ENCODE results near the gene KCNIP4.
A peak's percentile ranks its signal among the peaks of the same experiment; 100 is the strongest.

KCNIP4 gene

GRCh38 chr4:21677173-21677572, 271.4 kb downstream of the KCNIP4 start:
- Histone ChIP-seq H3K27me3 (ENCODE audit: insufficient read depth, low read length, poor library complexity) (no peaks in the 10 kb centered on the region), H2AK5ac (ENCODE audit: low read length) (no peak overlapping the region), H3K4ac (ENCODE audit: low read depth, low read length) (no peak overlapping the region), H4K8ac (ENCODE audit: low read depth, low read length) (no peak overlapping the region), H3K18ac (ENCODE audit: low read length) (no peak overlapping the region), H4K5ac (ENCODE audit: low read length) (no peak overlapping the region), H3K27ac (ENCODE audit: low read depth, low read length) (no peak overlapping the region), H3K36me3 (ENCODE audit: control insufficient read depth, insufficient read depth, low read length) (no peaks in the 10 kb centered on the region), H2BK15ac (replicated peaks; ENCODE audit: low read depth) (no peak overlapping the region), H2BK5ac (ENCODE audit: low read length) (no peak overlapping the region), H3K56ac (ENCODE audit: low read length) (no peak overlapping the region), H3K9ac (ENCODE audit: low read length) (no peak overlapping the region), H3K79me2 (ENCODE audit: control insufficient read depth, insufficient read depth, low read length) (no peaks in the 10 kb centered on the region), H3K4me1 (ENCODE audit: control insufficient read depth, low read depth, low read length) (no peaks in the 10 kb centered on the region), H3K79me1 (ENCODE audit: low read length) (no peaks in the 10 kb centered on the region), H2BK120ac (ENCODE audit: low read depth, low read length) (no peak overlapping the region), H3K4me2 (ENCODE audit: low read length) (no peak overlapping the region), H3K23ac (ENCODE audit: low read length) (no peak overlapping the region), H3K4me3 (ENCODE audit: low read length) (no peak overlapping the region)
- no peak for DNase-seq

DNA sequence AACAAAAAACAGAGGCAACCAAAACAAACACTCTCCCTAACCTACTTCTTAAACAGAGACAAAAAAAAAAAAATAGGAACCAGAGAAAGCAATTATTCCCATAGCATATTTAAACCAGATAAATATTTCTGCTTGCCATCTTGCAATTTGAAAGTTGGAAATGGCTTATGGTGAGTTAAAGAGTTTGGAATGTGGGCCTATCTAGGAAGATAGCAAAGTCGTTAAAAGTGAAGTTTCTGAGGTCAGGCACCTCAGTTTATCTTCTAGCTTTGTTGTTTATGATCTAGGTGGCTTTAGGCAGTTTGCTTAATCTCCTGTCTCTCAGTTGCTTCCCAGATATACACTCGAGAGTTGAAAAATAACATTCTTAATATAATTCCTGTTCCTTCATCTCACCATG, 284.2 kb downstream of the KCNIP4 start:
- Histone ChIP-seq H3K23ac (ENCODE audit: low read length) (no peak overlapping the region), H2BK15ac (replicated peaks; ENCODE audit: low read depth) (no peak overlapping the region), H4K5ac (ENCODE audit: low read length) (no peak overlapping the region), H3K79me1 (ENCODE audit: low read length) (no peaks in the 10 kb centered on the region), H3K79me2 (ENCODE audit: control insufficient read depth, insufficient read depth, low read length) (no peaks in the 10 kb centered on the region), H3K4ac (ENCODE audit: low read depth, low read length) (no peak overlapping the region), H3K9ac (ENCODE audit: low read length) (no peak overlapping the region), H2AK5ac (ENCODE audit: low read length) (no peak overlapping the region), H3K36me3 (ENCODE audit: control insufficient read depth, insufficient read depth, low read length) (no peaks in the 10 kb centered on the region), H3K4me1 (ENCODE audit: control insufficient read depth, low read depth, low read length) (no peaks in the 10 kb centered on the region), H3K56ac (ENCODE audit: low read length) (no peak overlapping the region), H3K18ac (ENCODE audit: low read length) (no peak overlapping the region), H2BK120ac (ENCODE audit: low read depth, low read length) (no peak overlapping the region), H2BK5ac (ENCODE audit: low read length) (no peak overlapping the region), H4K8ac (ENCODE audit: low read depth, low read length) (no peak overlapping the region), H3K4me3 (ENCODE audit: low read length) (no peak overlapping the region), H3K4me2 (ENCODE audit: low read length) (no peak overlapping the region), H3K27ac (ENCODE audit: low read depth, low read length) (no peak overlapping the region), H3K27me3 (ENCODE audit: insufficient read depth, low read length, poor library complexity) (no peaks in the 10 kb centered on the region)
- no CpG with 5 or more reads among the region's 2 CpGs for WGBS (ENCODE audit: extremely low coverage, insufficient coverage, low lambda C conversion rate)
- DNase-seq, result peak; percentile 73

DNA sequence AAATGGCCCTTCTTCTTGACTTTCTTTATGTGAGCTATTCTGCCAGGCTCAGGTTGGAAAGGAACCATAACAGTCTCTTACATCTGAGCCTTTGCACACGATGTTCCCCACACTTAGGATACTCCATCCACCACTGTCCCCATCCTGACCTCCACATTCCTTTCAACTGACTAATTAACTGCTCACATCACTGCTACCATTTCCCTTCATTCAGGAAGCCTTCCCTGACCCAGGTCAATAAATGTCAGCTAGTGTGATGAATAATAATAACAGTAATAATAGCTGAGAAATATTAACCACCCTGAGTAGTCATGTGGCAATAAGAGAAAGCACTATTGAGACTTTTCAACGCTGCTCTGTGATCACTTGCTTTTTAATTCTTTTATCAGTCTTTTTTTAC, 291.7 kb downstream of the KCNIP4 start:
- H2AK5ac ChIP-seq (ENCODE audit: low read length), result no peak overlapping the region
- H3K23ac ChIP-seq (ENCODE audit: low read length), result no peak overlapping the region
- H3K56ac ChIP-seq (ENCODE audit: low read length), result no peak overlapping the region
- WGBS (ENCODE audit: extremely low coverage, insufficient coverage, low lambda C conversion rate), result no CpG with 5 or more reads among the region's 2 CpGs
- H3K27me3 ChIP-seq (ENCODE audit: insufficient read depth, low read length, poor library complexity), result no peaks in the 10 kb centered on the region
- no peak overlapping the region for H3K9ac ChIP-seq (ENCODE audit: low read length)
- no peak overlapping the region for H3K18ac ChIP-seq (ENCODE audit: low read length)
- H3K4ac ChIP-seq (ENCODE audit: low read depth, low read length), result no peak overlapping the region
- peak; percentile 67 for DNase-seq
- no peak overlapping the region for H3K4me3 ChIP-seq (ENCODE audit: low read length)
- no peaks in the 10 kb centered on the region for H3K79me2 ChIP-seq (ENCODE audit: control insufficient read depth, insufficient read depth, low read length)
- no peak overlapping the region for H3K4me2 ChIP-seq (ENCODE audit: low read length)
- H2BK5ac ChIP-seq (ENCODE audit: low read length), result no peak overlapping the region
- no peak overlapping the region for H3K27ac ChIP-seq (ENCODE audit: low read depth, low read length)
- H2BK15ac ChIP-seq (replicated peaks; ENCODE audit: low read depth), result no peak overlapping the region
- no peaks in the 10 kb centered on the region for H3K79me1 ChIP-seq (ENCODE audit: low read length)
- no peaks in the 10 kb centered on the region for H3K36me3 ChIP-seq (ENCODE audit: control insufficient read depth, insufficient read depth, low read length)
- no peak overlapping the region for H4K5ac ChIP-seq (ENCODE audit: low read length)
- no peaks in the 10 kb centered on the region for H3K4me1 ChIP-seq (ENCODE audit: control insufficient read depth, low read depth, low read length)
- no peak overlapping the region for H4K8ac ChIP-seq (ENCODE audit: low read depth, low read length)
- H2BK120ac ChIP-seq (ENCODE audit: low read depth, low read length), result no peak overlapping the region

- no peaks in the 10 kb centered on the region for H3K79me1 ChIP-seq (ENCODE audit: low read length)
- H4K5ac ChIP-seq (ENCODE audit: low read length), result no peak overlapping the region
- H3K9ac ChIP-seq (ENCODE audit: low read length), result no peak overlapping the region
- no CpG with 5 or more reads among the region's 4 CpGs for WGBS (ENCODE audit: extremely low coverage, insufficient coverage, low lambda C conversion rate)
- H3K23ac ChIP-seq (ENCODE audit: low read length), result no peak overlapping the region
- no peak overlapping the region for H2AK5ac ChIP-seq (ENCODE audit: low read length)
- H3K56ac ChIP-seq (ENCODE audit: low read length), result no peak overlapping the region
- H4K8ac ChIP-seq (ENCODE audit: low read depth, low read length), result no peak overlapping the region
- H3K4me2 ChIP-seq (ENCODE audit: low read length), result no peak overlapping the region
- no peaks in the 10 kb centered on the region for H3K4me1 ChIP-seq (ENCODE audit: control insufficient read depth, low read depth, low read length)
- no peak overlapping the region for H2BK15ac ChIP-seq (replicated peaks; ENCODE audit: low read depth)
- no peak overlapping the region for H2BK5ac ChIP-seq (ENCODE audit: low read length)
- H3K79me2 ChIP-seq (ENCODE audit: control insufficient read depth, insufficient read depth, low read length), result no peaks in the 10 kb centered on the region
- no peak overlapping the region for H3K4ac ChIP-seq (ENCODE audit: low read depth, low read length)
- no peak for DNase-seq
- H3K4me3 ChIP-seq (ENCODE audit: low read length), result no peak overlapping the region
- H3K27me3 ChIP-seq (ENCODE audit: insufficient read depth, low read length, poor library complexity), result no peaks in the 10 kb centered on the region
- H3K36me3 ChIP-seq (ENCODE audit: control insufficient read depth, insufficient read depth, low read length), result no peaks in the 10 kb centered on the region
- H3K27ac ChIP-seq (ENCODE audit: low read depth, low read length), result no peak overlapping the region
- no peak overlapping the region for H3K18ac ChIP-seq (ENCODE audit: low read length)
- no peak overlapping the region for H2BK120ac ChIP-seq (ENCODE audit: low read depth, low read length)
Observed at GRCh38 chr4:21655031-21655430, 293.5 kb downstream of the KCNIP4 start.

DNA sequence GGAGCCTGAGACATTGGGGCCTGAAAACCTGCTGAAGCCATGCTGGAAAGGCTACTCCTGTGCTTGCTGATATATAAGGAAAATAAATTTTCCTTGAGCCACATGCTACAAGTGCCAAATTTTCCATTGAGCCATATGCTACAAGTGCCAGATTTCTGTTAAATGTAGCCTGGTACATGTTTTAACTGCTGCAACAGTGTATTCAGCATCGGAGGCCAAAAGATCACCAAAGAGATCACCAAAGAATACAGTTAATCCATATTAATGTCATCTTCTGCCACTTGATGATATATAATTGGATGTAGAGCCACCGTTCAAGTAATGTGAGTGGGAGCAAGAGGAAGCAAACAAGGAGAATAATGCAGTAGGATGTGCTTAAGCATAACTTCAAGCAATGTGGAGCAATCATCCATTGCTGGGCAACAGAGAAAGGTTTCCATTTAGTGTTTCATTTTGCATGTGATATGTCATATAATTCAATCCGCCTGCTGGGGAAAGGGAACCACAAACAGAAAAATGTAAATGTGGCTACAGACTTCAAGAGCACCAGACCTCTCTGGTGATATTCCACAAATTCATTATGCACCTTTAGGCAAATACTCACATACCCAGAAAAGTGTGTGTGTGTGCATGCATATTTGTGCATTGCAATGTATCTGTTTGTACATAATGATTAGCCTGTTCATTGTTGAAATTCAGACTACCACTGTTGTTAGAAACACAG, 295.9 kb downstream of the KCNIP4 start:
- H2BK5ac ChIP-seq (ENCODE audit: low read length), result no peak overlapping the region
- no peak overlapping the region for H4K8ac ChIP-seq (ENCODE audit: low read depth, low read length)
- no peak overlapping the region for H3K4me2 ChIP-seq (ENCODE audit: low read length)
- no CpG with 5 or more reads among the region's 3 CpGs for WGBS (ENCODE audit: extremely low coverage, insufficient coverage, low lambda C conversion rate)
- H3K18ac ChIP-seq (ENCODE audit: low read length), result no peak overlapping the region
- no peaks in the 10 kb centered on the region for H3K4me1 ChIP-seq (ENCODE audit: control insufficient read depth, low read depth, low read length)
- no peak overlapping the region for H3K27ac ChIP-seq (ENCODE audit: low read depth, low read length)
- no peak overlapping the region for H3K4me3 ChIP-seq (ENCODE audit: low read length)
- H3K56ac ChIP-seq (ENCODE audit: low read length), result no peak overlapping the region
- no peak overlapping the region for H3K4ac ChIP-seq (ENCODE audit: low read depth, low read length)
- no peak overlapping the region for H2AK5ac ChIP-seq (ENCODE audit: low read length)
- no peak overlapping the region for H2BK15ac ChIP-seq (replicated peaks; ENCODE audit: low read depth)
- no peak overlapping the region for H4K5ac ChIP-seq (ENCODE audit: low read length)
- no peaks in the 10 kb centered on the region for H3K36me3 ChIP-seq (ENCODE audit: control insufficient read depth, insufficient read depth, low read length)
- no peak overlapping the region for H3K9ac ChIP-seq (ENCODE audit: low read length)
- no peaks in the 10 kb centered on the region for H3K79me2 ChIP-seq (ENCODE audit: control insufficient read depth, insufficient read depth, low read length)
- no peak overlapping the region for H3K23ac ChIP-seq (ENCODE audit: low read length)
- no peaks in the 10 kb centered on the region for H3K79me1 ChIP-seq (ENCODE audit: low read length)
- H3K27me3 ChIP-seq (ENCODE audit: insufficient read depth, low read length, poor library complexity), result no peaks in the 10 kb centered on the region
- DNase-seq, result no peak
- no peak overlapping the region for H2BK120ac ChIP-seq (ENCODE audit: low read depth, low read length)

DNA sequence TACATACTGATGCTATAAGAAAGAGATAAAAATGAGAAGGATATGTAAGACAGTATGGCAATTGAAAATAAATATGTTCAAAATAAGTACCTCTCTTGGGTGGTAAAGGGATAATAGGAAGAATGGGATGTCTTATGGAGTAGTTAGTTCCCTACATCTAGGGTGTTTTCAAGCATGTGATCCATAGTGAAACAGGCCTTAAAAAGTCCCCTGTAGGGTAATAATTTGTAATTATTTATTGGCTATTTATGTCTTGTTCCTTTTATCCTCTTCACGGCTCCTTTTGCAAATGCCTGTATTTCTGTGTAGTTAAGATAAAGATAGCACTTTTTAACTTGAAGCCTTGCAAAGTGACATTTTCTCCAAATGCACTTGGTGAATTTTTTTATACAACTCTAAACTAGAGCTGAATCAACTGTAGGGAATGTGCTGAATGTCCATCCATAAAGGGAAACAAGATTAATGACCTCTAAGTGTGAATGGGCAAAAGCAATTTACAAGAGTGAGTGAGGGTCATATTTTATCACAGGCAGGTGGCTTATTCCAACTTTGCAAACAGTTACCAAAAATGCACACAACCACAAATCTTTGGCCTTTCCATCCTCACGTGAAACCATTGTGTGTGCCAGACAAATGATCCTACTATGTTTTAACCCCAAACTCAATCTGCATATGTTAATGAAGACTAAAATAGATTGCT, 299.0 kb downstream of the KCNIP4 start:
- no peak overlapping the region for H3K56ac ChIP-seq (ENCODE audit: low read length)
- H3K4me2 ChIP-seq (ENCODE audit: low read length), result no peak overlapping the region
- no peaks in the 10 kb centered on the region for H3K79me2 ChIP-seq (ENCODE audit: control insufficient read depth, insufficient read depth, low read length)
- H3K36me3 ChIP-seq (ENCODE audit: control insufficient read depth, insufficient read depth, low read length), result no peaks in the 10 kb centered on the region
- no peak overlapping the region for H2BK120ac ChIP-seq (ENCODE audit: low read depth, low read length)
- H4K5ac ChIP-seq (ENCODE audit: low read length), result no peak overlapping the region
- no peaks in the 10 kb centered on the region for H3K79me1 ChIP-seq (ENCODE audit: low read length)
- no peak overlapping the region for H2AK5ac ChIP-seq (ENCODE audit: low read length)
- H2BK5ac ChIP-seq (ENCODE audit: low read length), result no peak overlapping the region
- no peak overlapping the region for H2BK15ac ChIP-seq (replicated peaks; ENCODE audit: low read depth)
- no peak overlapping the region for H3K27ac ChIP-seq (ENCODE audit: low read depth, low read length)
- no peak for DNase-seq
- H3K18ac ChIP-seq (ENCODE audit: low read length), result no peak overlapping the region
- no CpG with 5 or more reads among the region's 2 CpGs for WGBS (ENCODE audit: extremely low coverage, insufficient coverage, low lambda C conversion rate)
- H3K23ac ChIP-seq (ENCODE audit: low read length), result no peak overlapping the region
- H3K4ac ChIP-seq (ENCODE audit: low read depth, low read length), result no peak overlapping the region
- no peak overlapping the region for H3K4me3 ChIP-seq (ENCODE audit: low read length)
- H3K27me3 ChIP-seq (ENCODE audit: insufficient read depth, low read length, poor library complexity), result no peaks in the 10 kb centered on the region
- no peak overlapping the region for H3K9ac ChIP-seq (ENCODE audit: low read length)
- no peak overlapping the region for H4K8ac ChIP-seq (ENCODE audit: low read depth, low read length)
- H3K4me1 ChIP-seq (ENCODE audit: control insufficient read depth, low read depth, low read length), result no peaks in the 10 kb centered on the region
